C4-2B (cell line): ENCODE results near the gene RPS6KA6.

Experiments used
- ZFX ChIP-seq: fragments of 450-650 bp; IDR thresholded peaks from 2 replicates; pipeline ENCODE4 v1.6.1; 2017
- TF ChIP-seq, protein P1 (sequence below): fragments of 450-650 bp; conservative IDR thresholded peaks from 2 replicates; pipeline ENCODE4 v1.5.1; 2017; ENCODE audit warnings: mild to moderate bottlenecking

GRCh38 chrX:84064164-84064563, 123.8 kb downstream of the RPS6KA6 start:
- TF ChIP-seq, protein P1, sequence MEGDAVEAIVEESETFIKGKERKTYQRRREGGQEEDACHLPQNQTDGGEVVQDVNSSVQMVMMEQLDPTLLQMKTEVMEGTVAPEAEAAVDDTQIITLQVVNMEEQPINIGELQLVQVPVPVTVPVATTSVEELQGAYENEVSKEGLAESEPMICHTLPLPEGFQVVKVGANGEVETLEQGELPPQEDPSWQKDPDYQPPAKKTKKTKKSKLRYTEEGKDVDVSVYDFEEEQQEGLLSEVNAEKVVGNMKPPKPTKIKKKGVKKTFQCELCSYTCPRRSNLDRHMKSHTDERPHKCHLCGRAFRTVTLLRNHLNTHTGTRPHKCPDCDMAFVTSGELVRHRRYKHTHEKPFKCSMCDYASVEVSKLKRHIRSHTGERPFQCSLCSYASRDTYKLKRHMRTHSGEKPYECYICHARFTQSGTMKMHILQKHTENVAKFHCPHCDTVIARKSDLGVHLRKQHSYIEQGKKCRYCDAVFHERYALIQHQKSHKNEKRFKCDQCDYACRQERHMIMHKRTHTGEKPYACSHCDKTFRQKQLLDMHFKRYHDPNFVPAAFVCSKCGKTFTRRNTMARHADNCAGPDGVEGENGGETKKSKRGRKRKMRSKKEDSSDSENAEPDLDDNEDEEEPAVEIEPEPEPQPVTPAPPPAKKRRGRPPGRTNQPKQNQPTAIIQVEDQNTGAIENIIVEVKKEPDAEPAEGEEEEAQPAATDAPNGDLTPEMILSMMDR = no peak
- TF ChIP-seq ZFX = no peak
